Thoracic aorta (tissue), 2 donors: Measurements from ENCODE around the gene CLSTN2. TPM values are rescaled to one million over a fixed set of nuclear protein-coding genes. Genes with fewer than 3 reads are reported as not detected.

Experiments used
- ATAC-seq: fragments of 150-250 bp; one replicate; pipeline ENCODE4 v1.8.0; 2017; ENCODE audit warnings: low read depth; ENCODE audit not compliant: insufficient number of reproducible peaks, low FRiP score
- DNase-seq: peaks from one replicate; pipeline ENCODE4 v3.0.0-alpha.2; 2020; ENCODE audit warnings: low spot score
- H3K27ac ChIP-seq, 2 donors: fragments of 200-600 bp; sonication (generic); 1 replicate in 1 of 2; 2 replicates in 1 of 2; pipeline ENCODE4 v1.5.1; 2016; ENCODE audit warnings: mild to moderate bottlenecking in 2 of 2, moderate library complexity in 2 of 2
- H3K27me3 ChIP-seq: fragments of 200-600 bp; sonication (generic); replicated peaks from 2 replicates; pipeline ENCODE4 v1.6.0; 2016; ENCODE audit warnings: mild to moderate bottlenecking; ENCODE audit not compliant: insufficient read depth
- H3K36me3 ChIP-seq: fragments of 200-600 bp; sonication (generic); one replicate; pipeline ENCODE4 v1.5.1; 2016
- H3K4me1 ChIP-seq, 2 donors: fragments of 200-600 bp; sonication (generic); 1 replicate in 1 of 2; 2 replicates in 1 of 2; pipeline versions ENCODE4 v1.5.1 to v1.6.0; 2016; ENCODE audit warnings: low read depth in 2 of 2, mild to moderate bottlenecking in 1 of 2; ENCODE audit not compliant: control insufficient read depth in 1 of 2
- H3K4me3 ChIP-seq: fragments of 200-600 bp; sonication (generic); 2 replicates; pipeline ENCODE4 v1.5.1; 2016; ENCODE audit warnings: mild to moderate bottlenecking
- H3K9me3 ChIP-seq: fragments of 200-600 bp; sonication (generic); 2 replicates; pipeline ENCODE4 v1.5.1; 2016
- CTCF ChIP-seq: fragments of 200-600 bp; sonication (generic); IDR thresholded peaks from one replicate; pipeline ENCODE4 v1.5.1; 2019; ENCODE audit warnings: antibody characterized with exemption
- total RNA-seq, 2 donors: library from RNA; depleted of rRNA; stranded (reverse); fragments of >200 nt; gene quantifications; one replicate each; pipeline versions ENCODE4 v1.1.0 to v1.2.3, GENCODE V29; 2016

The CLSTN2 gene
- total RNA-seq, 2 donors from 2014 or later: 7.6 to 15.7 TPM

- no peak overlapping the region for H3K4me3 ChIP-seq
- ATAC-seq: no peak
- no peak for DNase-seq
Measured at GRCh38 chr3:140146668-140147067, 211.7 kb downstream of the CLSTN2 start.

GRCh38 chr3:140147965-140148490, 213.0 kb downstream of the CLSTN2 start:
- peaks cover 0 to 4% of the 10 kb centered on the region in 2 donors for H3K4me1 ChIP-seq
- DNase-seq (no peak), ATAC-seq (no peak)
- no peak overlapping the region for H3K4me3 ChIP-seq
- TF ChIP-seq CTCF: no peak
- H3K27ac ChIP-seq: no peak overlapping the region
- no peaks in the 10 kb centered on the region for H3K9me3 ChIP-seq
- H3K27me3 ChIP-seq: no peaks in the 10 kb centered on the region
- no peaks in the 10 kb centered on the region for H3K36me3 ChIP-seq

More at GRCh38 chr3:140146668-140147067, 211.7 kb downstream of the CLSTN2 start:
- no peak for TF ChIP-seq CTCF
- H3K27me3 ChIP-seq: no peaks in the 10 kb centered on the region
- H3K4me1 ChIP-seq: no peaks in the 10 kb centered on the region
- no peaks in the 10 kb centered on the region for H3K9me3 ChIP-seq
- no peaks in the 10 kb centered on the region for H3K36me3 ChIP-seq
- H3K27ac ChIP-seq: no peak overlapping the region

- H3K4me3 ChIP-seq: no peak overlapping the region
- ATAC-seq (no peak), DNase-seq (no peak)
- no peak overlapping the region for H3K27ac ChIP-seq
- H3K27me3 ChIP-seq: no peaks in the 10 kb centered on the region
- no peak for TF ChIP-seq CTCF
- H3K9me3 ChIP-seq: no peaks in the 10 kb centered on the region
- no peaks in the 10 kb centered on the region for H3K36me3 ChIP-seq
- H3K4me1 ChIP-seq: peaks cover 0 to 5% of the 10 kb centered on the region in 2 donors
Measured at GRCh38 chr3:140148824-140149390, 213.9 kb downstream of the CLSTN2 start.

GRCh38 chr3:140151321-140151720, 216.3 kb downstream of the CLSTN2 start:
- ATAC-seq: no peak
- Histone ChIP-seq H3K27ac (no peak overlapping the region), H3K9me3 (no peaks in the 10 kb centered on the region), H3K36me3 (no peaks in the 10 kb centered on the region), H3K4me1 (peaks cover 0 to 5% of the 10 kb centered on the region in 2 donors), H3K4me3 (no peak overlapping the region), H3K27me3 (no peaks in the 10 kb centered on the region)
- DNase-seq: no peak
- no peak for TF ChIP-seq CTCF

GRCh38 chr3:140152851-140153639, 218.1 kb downstream of the CLSTN2 start:
- Histone ChIP-seq H3K9me3 (no peaks in the 10 kb centered on the region), H3K27ac (no peak overlapping the region), H3K4me3 (no peak overlapping the region), H3K4me1 (peaks cover 0 to 5% of the 10 kb centered on the region in 2 donors), H3K27me3 (no peaks in the 10 kb centered on the region), H3K36me3 (no peaks in the 10 kb centered on the region)
- DNase-seq (no peak), ATAC-seq (no peak)
- TF ChIP-seq CTCF: no peak
